ENCODE data around the gene LAMC3.

DNA sequence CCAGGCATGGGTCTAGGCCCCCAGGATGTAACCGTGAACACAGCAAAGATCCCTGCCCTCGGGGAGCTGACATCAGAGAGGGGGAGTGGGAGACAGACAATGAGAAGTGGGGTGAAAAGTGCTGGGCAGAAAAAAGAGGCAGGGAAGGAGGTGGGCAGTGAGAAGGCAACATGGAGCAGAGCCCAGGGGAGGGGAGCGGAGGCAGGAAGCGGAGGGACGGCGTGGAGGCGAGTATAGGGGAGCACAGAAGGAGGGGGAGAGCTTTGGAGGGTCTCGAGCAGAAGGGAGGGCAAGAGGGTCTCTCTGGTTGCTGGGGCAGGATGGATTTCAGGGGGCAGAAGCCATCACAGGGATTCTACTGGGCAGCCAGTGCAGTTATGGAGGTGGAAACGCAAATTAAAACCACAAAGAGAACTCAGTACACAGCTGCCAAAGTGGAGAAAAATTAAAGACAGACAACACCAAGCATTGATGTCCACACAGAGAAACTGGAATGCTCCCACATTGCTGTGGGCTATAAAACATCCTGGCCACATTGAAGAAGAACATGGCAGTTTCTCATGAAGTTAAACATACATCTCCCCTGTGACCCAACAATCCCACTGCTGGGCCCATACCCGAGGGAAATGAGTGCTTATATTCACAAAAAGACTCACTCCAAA is 21.1 kb upstream of the LAMC3 start:
- TF ChIP-seq, protein P1, sequence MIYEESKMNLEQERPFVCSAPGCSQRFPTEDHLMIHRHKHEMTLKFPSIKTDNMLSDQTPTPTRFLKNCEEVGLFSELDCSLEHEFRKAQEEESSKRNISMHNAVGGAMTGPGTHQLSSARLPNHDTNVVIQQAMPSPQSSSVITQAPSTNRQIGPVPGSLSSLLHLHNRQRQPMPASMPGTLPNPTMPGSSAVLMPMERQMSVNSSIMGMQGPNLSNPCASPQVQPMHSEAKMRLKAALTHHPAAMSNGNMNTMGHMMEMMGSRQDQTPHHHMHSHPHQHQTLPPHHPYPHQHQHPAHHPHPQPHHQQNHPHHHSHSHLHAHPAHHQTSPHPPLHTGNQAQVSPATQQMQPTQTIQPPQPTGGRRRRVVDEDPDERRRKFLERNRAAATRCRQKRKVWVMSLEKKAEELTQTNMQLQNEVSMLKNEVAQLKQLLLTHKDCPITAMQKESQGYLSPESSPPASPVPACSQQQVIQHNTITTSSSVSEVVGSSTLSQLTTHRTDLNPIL (CRISPR knock-in tag; IDR thresholded peaks at IDR 0.05; ENCODE audit: low read depth) = no peak
- TF ChIP-seq, protein P2, sequence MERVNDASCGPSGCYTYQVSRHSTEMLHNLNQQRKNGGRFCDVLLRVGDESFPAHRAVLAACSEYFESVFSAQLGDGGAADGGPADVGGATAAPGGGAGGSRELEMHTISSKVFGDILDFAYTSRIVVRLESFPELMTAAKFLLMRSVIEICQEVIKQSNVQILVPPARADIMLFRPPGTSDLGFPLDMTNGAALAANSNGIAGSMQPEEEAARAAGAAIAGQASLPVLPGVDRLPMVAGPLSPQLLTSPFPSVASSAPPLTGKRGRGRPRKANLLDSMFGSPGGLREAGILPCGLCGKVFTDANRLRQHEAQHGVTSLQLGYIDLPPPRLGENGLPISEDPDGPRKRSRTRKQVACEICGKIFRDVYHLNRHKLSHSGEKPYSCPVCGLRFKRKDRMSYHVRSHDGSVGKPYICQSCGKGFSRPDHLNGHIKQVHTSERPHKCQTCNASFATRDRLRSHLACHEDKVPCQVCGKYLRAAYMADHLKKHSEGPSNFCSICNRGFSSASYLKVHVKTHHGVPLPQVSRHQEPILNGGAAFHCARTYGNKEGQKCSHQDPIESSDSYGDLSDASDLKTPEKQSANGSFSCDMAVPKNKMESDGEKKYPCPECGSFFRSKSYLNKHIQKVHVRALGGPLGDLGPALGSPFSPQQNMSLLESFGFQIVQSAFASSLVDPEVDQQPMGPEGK (CRISPR knock-in tag; IDR thresholded peaks at IDR 0.05; ENCODE audit: borderline replicate concordance) = no peak
- TF ChIP-seq ZFP3 (CRISPR knock-in tag; IDR thresholded peaks at IDR 0.05) (no peak), CSDC2 (CRISPR knock-in tag; IDR thresholded peaks at IDR 0.05) (no peak), OSR1 (CRISPR knock-in tag; IDR thresholded peaks at IDR 0.05) (no peak), ARNTL (CRISPR knock-in tag; IDR thresholded peaks at IDR 0.05; ENCODE audit: borderline replicate concordance, low read depth) (no peak), TCF4 (CRISPR knock-in tag; IDR thresholded peaks at IDR 0.05; ENCODE audit: borderline replicate concordance) (no peak)
- TF ChIP-seq, protein P3, sequence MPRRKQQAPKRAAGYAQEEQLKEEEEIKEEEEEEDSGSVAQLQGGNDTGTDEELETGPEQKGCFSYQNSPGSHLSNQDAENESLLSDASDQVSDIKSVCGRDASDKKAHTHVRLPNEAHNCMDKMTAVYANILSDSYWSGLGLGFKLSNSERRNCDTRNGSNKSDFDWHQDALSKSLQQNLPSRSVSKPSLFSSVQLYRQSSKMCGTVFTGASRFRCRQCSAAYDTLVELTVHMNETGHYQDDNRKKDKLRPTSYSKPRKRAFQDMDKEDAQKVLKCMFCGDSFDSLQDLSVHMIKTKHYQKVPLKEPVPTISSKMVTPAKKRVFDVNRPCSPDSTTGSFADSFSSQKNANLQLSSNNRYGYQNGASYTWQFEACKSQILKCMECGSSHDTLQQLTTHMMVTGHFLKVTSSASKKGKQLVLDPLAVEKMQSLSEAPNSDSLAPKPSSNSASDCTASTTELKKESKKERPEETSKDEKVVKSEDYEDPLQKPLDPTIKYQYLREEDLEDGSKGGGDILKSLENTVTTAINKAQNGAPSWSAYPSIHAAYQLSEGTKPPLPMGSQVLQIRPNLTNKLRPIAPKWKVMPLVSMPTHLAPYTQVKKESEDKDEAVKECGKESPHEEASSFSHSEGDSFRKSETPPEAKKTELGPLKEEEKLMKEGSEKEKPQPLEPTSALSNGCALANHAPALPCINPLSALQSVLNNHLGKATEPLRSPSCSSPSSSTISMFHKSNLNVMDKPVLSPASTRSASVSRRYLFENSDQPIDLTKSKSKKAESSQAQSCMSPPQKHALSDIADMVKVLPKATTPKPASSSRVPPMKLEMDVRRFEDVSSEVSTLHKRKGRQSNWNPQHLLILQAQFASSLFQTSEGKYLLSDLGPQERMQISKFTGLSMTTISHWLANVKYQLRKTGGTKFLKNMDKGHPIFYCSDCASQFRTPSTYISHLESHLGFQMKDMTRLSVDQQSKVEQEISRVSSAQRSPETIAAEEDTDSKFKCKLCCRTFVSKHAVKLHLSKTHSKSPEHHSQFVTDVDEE (CRISPR knock-in tag; IDR thresholded peaks at IDR 0.05) = no peak
